ENCODE measurements around the gene ESPN. TPM values are rescaled to one million over a fixed set of nuclear protein-coding genes. Genes with fewer than 3 reads are reported as not detected.

The ESPN gene
- total RNA-seq, 4 donors from 2014 or later, result 0.47 to 0.92 (median 0.81) TPM; not detected in 1

- no peak overlapping the region for H3K27ac ChIP-seq
- no peak overlapping the region for H3K4me3 ChIP-seq
- WGBS, 2 donors (ENCODE audit: low coverage in 1 of 2), result 59 to 80% methylated on average over 9 of the region's 17 CpGs
- peaks cover 96% of the 10 kb centered on the region for H3K27me3 ChIP-seq
- ATAC-seq, result no peak
- H3K36me3 ChIP-seq, result no peaks in the 10 kb centered on the region
- peaks cover 0 to 16% (median 12%) of the 10 kb centered on the region in 3 donors for H3K4me1 ChIP-seq
- no peaks in the 10 kb centered on the region for H3K9me3 ChIP-seq
- TF ChIP-seq POLR2A (IDR thresholded peaks at IDR 0.05) (no peak), POLR2AphosphoS5 (IDR thresholded peaks at IDR 0.05) (no peak), EP300 (IDR thresholded peaks at IDR 0.05) (no peak)
- TF ChIP-seq, protein P1, sequence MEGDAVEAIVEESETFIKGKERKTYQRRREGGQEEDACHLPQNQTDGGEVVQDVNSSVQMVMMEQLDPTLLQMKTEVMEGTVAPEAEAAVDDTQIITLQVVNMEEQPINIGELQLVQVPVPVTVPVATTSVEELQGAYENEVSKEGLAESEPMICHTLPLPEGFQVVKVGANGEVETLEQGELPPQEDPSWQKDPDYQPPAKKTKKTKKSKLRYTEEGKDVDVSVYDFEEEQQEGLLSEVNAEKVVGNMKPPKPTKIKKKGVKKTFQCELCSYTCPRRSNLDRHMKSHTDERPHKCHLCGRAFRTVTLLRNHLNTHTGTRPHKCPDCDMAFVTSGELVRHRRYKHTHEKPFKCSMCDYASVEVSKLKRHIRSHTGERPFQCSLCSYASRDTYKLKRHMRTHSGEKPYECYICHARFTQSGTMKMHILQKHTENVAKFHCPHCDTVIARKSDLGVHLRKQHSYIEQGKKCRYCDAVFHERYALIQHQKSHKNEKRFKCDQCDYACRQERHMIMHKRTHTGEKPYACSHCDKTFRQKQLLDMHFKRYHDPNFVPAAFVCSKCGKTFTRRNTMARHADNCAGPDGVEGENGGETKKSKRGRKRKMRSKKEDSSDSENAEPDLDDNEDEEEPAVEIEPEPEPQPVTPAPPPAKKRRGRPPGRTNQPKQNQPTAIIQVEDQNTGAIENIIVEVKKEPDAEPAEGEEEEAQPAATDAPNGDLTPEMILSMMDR (IDR thresholded peaks at IDR 0.05), result no peak
These were observed 9.5 kb upstream of the ESPN start for GRCh38 chr1:6414881-6415626.

DNA sequence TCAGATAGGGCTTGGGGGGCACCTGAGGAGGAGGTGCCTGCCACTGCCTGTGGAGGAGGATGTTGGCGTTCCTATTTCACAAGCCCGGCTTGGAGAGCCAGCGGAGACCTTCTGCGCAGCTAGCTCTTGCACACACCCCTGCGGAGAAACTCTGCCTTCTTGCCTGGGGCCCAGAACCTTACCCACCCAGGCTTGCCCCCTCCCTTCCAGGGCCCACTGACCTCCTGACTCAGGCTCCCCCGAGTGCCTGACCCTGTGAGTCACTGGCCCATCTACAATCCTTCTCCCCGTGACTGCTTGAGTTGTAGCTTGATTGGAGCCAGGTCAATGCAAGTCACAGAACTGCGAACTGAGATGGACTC, 8.3 kb upstream of the ESPN start:
- no peak overlapping the region for H3K27ac ChIP-seq
- no peaks in the 10 kb centered on the region for H3K9me3 ChIP-seq
- 93 to 100% methylated on average over 2 to 3 of the region's 8 CpGs for WGBS, 2 donors (ENCODE audit: low coverage in 1 of 2)
- H3K4me3 ChIP-seq, result no peak overlapping the region
- H3K4me1 ChIP-seq, result peaks cover 0 to 26% (median 20%) of the 10 kb centered on the region in 3 donors
- ATAC-seq, result no peak
- H3K36me3 ChIP-seq, result no peaks in the 10 kb centered on the region
- H3K27me3 ChIP-seq, result peaks cover 98% of the 10 kb centered on the region
- TF ChIP-seq POLR2A (IDR thresholded peaks at IDR 0.05) (no peak), POLR2AphosphoS5 (IDR thresholded peaks at IDR 0.05) (no peak), EP300 (IDR thresholded peaks at IDR 0.05) (no peak)
- TF ChIP-seq, protein P1 (IDR thresholded peaks at IDR 0.05), result no peak

DNA sequence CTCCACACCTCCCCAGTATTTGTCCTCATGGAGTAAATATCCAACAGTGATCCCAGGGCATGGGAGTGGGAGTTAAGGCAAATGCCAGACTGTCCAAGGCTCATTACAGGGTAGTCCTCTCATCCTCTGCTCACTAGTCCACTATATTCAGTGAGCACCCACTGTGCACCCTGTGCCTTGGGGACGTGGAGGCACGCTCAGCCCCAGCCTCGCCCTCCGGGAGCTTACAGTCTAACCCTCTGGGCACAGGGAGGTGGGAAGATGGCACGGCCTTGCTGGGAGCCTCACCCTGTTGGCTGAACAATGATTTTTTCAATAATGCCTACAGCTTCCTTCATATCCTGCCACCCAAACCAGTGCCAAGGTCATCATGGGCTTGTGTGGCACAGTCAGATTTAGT, 7.7 kb upstream of the ESPN start:
- Histone ChIP-seq H3K36me3 (no peaks in the 10 kb centered on the region), H3K4me1 (peaks cover 0 to 26% (median 20%) of the 10 kb centered on the region in 3 donors), H3K27me3 (peaks cover 98% of the 10 kb centered on the region), H3K27ac (no peak overlapping the region), H3K4me3 (no peak overlapping the region), H3K9me3 (no peaks in the 10 kb centered on the region)
- TF ChIP-seq EP300 (IDR thresholded peaks at IDR 0.05) (no peak), POLR2AphosphoS5 (IDR thresholded peaks at IDR 0.05) (no peak), POLR2A (IDR thresholded peaks at IDR 0.05) (no peak)
- TF ChIP-seq, protein P1 (IDR thresholded peaks at IDR 0.05), result no peak
- 83% methylated on average over 1 of the region's 5 CpGs; no CpG with 5 or more reads in 1 of the 2 donors for WGBS, 2 donors (ENCODE audit: low coverage in 1 of 2)
- ATAC-seq, result no peak

- WGBS, 2 donors (ENCODE audit: low coverage in 1 of 2), result 80 to 100% methylated on average over 1 to 2 of the region's 8 CpGs
- H3K4me3 ChIP-seq, result no peak overlapping the region
- peaks cover 0 to 28% (median 20%) of the 10 kb centered on the region in 3 donors for H3K4me1 ChIP-seq
- H3K36me3 ChIP-seq, result no peaks in the 10 kb centered on the region
- H3K9me3 ChIP-seq, result no peaks in the 10 kb centered on the region
- H3K27me3 ChIP-seq, result peaks cover 100% of the 10 kb centered on the region
- ATAC-seq, result no peak
- no peak for TF ChIP-seq POLR2A (IDR thresholded peaks at IDR 0.05)
- TF ChIP-seq, protein P1 (IDR thresholded peaks at IDR 0.05), result no peak
- no peak overlapping the region for H3K27ac ChIP-seq
These were observed 6.5 kb upstream of the ESPN start for GRCh38 chr1:6417961-6418667.

Data from gastroesophageal sphincter (tissue), 4 donors.